ENCODE data around the gene ABCC5.

ABCC5 gene

GRCh38 chr3:183962807-183963206 is 54.9 kb downstream of the ABCC5 start:
- no peak for TF ChIP-seq CTCF (IDR thresholded peaks at IDR 0.05; ENCODE audit: extremely low read depth, missing control alignments)
- no peak for DNase-seq (ENCODE audit: low spot score)

DNA sequence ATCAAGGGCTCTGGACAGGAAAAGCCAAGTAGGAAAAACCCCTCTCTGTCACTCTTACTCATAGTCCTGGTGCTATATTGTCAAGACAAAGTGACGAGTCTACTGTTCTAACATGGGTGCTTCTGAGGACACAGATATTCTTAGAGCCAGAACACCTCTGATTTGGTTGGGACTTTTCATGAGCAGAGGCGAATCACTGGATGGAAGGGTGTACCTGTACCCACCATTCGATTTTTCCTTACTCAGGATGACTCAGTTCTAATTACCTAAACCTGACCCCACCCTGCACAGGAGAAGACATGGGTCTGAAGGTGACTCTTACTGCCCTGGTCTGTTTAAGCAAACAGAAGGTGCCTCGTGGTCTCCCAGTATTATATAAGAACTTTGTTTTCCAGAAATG is 58.5 kb downstream of the ABCC5 start:
- TF ChIP-seq CTCF (IDR thresholded peaks at IDR 0.05; ENCODE audit: extremely low read depth, missing control alignments), result no peak
- DNase-seq (ENCODE audit: low spot score), result no peak

DNA sequence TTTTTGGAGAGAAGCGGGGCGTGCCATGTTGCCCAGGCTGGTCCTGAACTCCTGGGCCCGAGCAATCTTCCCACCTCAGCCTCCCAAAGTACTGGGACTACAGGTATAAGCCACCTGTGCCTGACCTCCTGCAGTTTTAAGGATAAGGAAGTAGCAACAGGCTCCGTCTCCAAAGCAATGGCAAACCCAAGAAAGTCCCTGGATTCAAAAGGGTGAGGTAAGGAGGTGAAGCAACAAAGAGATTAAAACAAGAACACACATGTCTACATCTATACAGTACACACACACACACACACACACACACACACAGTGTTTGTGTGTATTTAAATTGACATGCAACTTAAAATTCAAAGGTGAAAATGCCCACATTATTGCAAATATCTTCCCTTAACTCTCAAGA is 58.9 kb downstream of the ABCC5 start:
- DNase-seq (ENCODE audit: low spot score), result no peak
- TF ChIP-seq CTCF (IDR thresholded peaks at IDR 0.05; ENCODE audit: extremely low read depth, missing control alignments), result no peak

DNA sequence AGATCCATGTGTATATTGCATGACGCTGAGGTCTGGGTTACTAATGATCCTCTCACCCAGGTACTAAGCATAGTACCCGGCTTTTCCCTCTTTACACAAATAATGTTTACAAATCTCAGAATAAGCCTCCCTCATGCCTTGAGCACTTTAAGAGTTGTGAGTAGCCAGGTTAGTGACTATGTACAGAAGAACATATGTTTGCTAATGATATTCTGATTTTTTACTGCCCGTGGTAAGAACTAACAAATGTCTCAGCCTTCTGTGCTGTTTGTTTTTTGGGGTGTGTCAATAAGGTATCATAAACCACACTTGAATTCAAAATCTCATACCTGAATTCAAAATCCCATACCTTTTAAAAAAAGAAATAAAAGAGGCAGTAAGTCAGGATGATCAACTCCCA is 59.5 kb downstream of the ABCC5 start:
- TF ChIP-seq CTCF (IDR thresholded peaks at IDR 0.05; ENCODE audit: extremely low read depth, missing control alignments), result no peak
- DNase-seq (ENCODE audit: low spot score), result no peak

DNA sequence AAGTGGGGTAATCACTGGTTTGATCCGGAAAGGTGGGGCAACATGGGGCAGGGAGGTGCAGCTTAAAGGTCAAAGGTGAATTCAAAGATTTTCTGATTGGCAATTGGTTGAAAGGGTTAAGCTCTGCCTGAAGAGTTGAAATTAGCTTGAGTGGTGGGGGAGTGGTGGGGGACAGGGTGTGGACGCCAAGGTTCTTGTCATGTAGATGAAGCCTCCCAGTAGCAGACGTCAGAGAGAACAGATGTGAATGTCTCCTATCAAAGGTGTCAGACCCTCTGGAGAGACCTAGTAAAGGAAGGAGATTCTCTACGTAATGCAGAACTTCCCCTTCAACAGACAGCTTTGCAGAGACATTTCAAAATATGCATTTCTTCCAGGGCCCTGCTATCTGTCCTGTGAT is 62.8 kb downstream of the ABCC5 start:
- no peak for TF ChIP-seq CTCF (IDR thresholded peaks at IDR 0.05; ENCODE audit: extremely low read depth, missing control alignments)
- DNase-seq (ENCODE audit: low spot score), result no peak

DNA sequence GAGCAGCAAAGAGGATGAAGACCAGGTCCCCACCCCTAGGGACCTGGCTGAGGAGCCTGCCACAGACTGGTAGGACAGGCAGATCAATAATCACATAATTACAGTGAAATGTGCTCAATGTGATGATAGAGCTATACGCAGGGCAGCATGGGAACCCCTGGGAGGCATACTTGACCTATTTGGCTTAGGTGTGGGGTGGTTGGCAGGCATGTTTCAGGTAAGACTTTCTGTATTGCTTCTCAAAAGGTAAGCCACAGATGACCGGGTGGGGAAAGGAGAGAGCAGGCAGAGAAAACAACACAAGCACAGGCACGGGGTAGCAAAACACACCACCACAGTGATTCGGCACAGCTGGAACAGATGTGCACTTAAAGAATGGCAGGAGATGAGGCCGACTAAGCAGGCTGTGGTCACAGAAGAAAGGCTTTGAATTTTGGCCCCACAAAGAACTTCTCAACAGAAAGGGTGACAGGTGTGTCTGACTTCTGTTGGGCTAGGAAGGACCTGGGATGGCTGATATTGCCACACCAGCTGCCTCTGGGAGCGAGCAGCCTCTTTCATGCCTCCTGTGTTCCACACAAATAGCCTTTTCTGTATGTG is 64.1 kb downstream of the ABCC5 start:
- no peak for TF ChIP-seq CTCF (IDR thresholded peaks at IDR 0.05; ENCODE audit: extremely low read depth, missing control alignments)
- DNase-seq (ENCODE audit: low spot score), result no peak

DNA sequence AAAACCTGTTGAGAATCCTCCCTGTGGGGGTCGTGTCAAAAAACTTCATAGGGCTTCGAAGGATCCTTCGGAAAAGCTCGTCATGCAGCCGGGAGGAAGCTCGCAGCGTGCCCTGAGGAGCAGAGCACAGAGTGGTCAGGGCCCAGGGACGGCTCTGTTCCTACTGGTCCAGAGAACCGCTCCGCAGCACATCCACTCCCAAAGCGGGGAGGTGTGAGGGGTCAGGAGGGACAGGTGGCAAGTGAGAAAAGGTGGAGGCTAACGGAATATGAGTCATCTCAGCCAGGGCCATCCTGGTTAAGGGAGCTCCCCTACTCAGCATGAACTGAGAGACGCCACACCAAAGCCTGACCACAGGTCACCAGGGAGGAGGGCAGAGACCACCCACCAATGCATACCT is 66.2 kb downstream of the ABCC5 start:
- no peak for TF ChIP-seq CTCF (IDR thresholded peaks at IDR 0.05; ENCODE audit: extremely low read depth, missing control alignments)
- no peak for DNase-seq (ENCODE audit: low spot score)

Measured in GM20000 (cell line).